ENCODE measurements around the gene SLC22A3. TPM values are rescaled to one million over a fixed set of nuclear protein-coding genes. Genes with fewer than 3 reads are reported as not detected.
"Not testable (repeated sequence)": the region's sequence is repeated elsewhere in the genome, so short reads cannot be mapped to it uniquely, and the experiment has no call there.

The SLC22A3 gene
- total RNA-seq, 4 donors from 2014 or later = 11.8 to 31.0 (median 22.3) TPM

- ATAC-seq = no peak
- H3K4me3 ChIP-seq = no peak overlapping the region
- no peaks in the 10 kb centered on the region for H3K27me3 ChIP-seq
- H3K27ac ChIP-seq = no peak overlapping the region
- H3K9me3 ChIP-seq = no peaks in the 10 kb centered on the region
- peaks cover 0 to 8% of the 10 kb centered on the region in 2 donors for H3K36me3 ChIP-seq
- TF ChIP-seq CTCF (IDR thresholded peaks at IDR 0.05) (no peak), POLR2AphosphoS5 (IDR thresholded peaks at IDR 0.05) (no peak), EP300 (IDR thresholded peaks at IDR 0.05) (no peak), POLR2A (IDR thresholded peaks at IDR 0.05) (no peak)
- H3K4me1 ChIP-seq = no peaks in the 10 kb centered on the region
- 94% methylated on average over 2 of the region's 2 CpGs; no CpG with 5 or more reads in 1 of the 2 donors for WGBS, 2 donors (ENCODE audit: low coverage in 1 of 2)
These were observed 97.0 kb downstream of the SLC22A3 start for GRCh38 chr6:160445130-160445529.

GRCh38 chr6:160447350-160447749 is 99.2 kb downstream of the SLC22A3 start:
- no peak overlapping the region for H3K27ac ChIP-seq
- H3K36me3 ChIP-seq = peaks cover 0 to 9% of the 10 kb centered on the region in 2 donors
- H3K4me3 ChIP-seq = no peak overlapping the region
- H3K4me1 ChIP-seq = no peaks in the 10 kb centered on the region
- 89 to 93% methylated on average over 2 to 3 of the region's 4 CpGs for WGBS, 2 donors (ENCODE audit: low coverage in 1 of 2)
- H3K27me3 ChIP-seq = no peaks in the 10 kb centered on the region
- no peak for TF ChIP-seq POLR2AphosphoS5 (IDR thresholded peaks at IDR 0.05)
- TF ChIP-seq CTCF (IDR thresholded peaks at IDR 0.05) = no peak
- no peak for TF ChIP-seq EP300 (IDR thresholded peaks at IDR 0.05)
- no peak for TF ChIP-seq POLR2A (IDR thresholded peaks at IDR 0.05)
- H3K9me3 ChIP-seq = no peaks in the 10 kb centered on the region
- no peak for ATAC-seq

- H3K36me3 ChIP-seq, H3K9me3 ChIP-seq, H3K4me1 ChIP-seq, H3K27ac ChIP-seq, H3K27me3 ChIP-seq, H3K4me3 ChIP-seq, ATAC-seq: not testable (repeated sequence)
- WGBS, 2 donors (ENCODE audit: low coverage in 1 of 2) = 85 to 90% methylated on average over 2 to 4 of the region's 4 CpGs
These were observed 101.6 kb downstream of the SLC22A3 start for GRCh38 chr6:160449787-160450186.

GRCh38 chr6:160450849-160451248 is 102.7 kb downstream of the SLC22A3 start:
- 74 to 94% methylated on average over 5 of the region's 5 CpGs for WGBS, 2 donors (ENCODE audit: low coverage in 1 of 2)
- no peak overlapping the region for H3K27ac ChIP-seq
- no peak overlapping the region for H3K4me3 ChIP-seq
- H3K36me3 ChIP-seq = peaks cover 0 to 4% of the 10 kb centered on the region in 2 donors
- TF ChIP-seq POLR2A (IDR thresholded peaks at IDR 0.05) (no peak), POLR2AphosphoS5 (IDR thresholded peaks at IDR 0.05) (no peak), CTCF (IDR thresholded peaks at IDR 0.05) (no peak), EP300 (IDR thresholded peaks at IDR 0.05) (no peak)
- ATAC-seq = no peak
- H3K4me1 ChIP-seq = peaks cover 0 to 12% (median 4%) of the 10 kb centered on the region in 3 donors
- no peaks in the 10 kb centered on the region for H3K9me3 ChIP-seq
- H3K27me3 ChIP-seq = no peaks in the 10 kb centered on the region

- Histone ChIP-seq H3K4me1 (peaks cover 0 to 17% (median 4%) of the 10 kb centered on the region in 3 donors), H3K36me3 (peaks cover 0 to 4% of the 10 kb centered on the region in 2 donors), H3K4me3 (no peak overlapping the region), H3K27me3 (no peaks in the 10 kb centered on the region), H3K9me3 (no peaks in the 10 kb centered on the region), H3K27ac (no peak overlapping the region)
- ATAC-seq = no peak
- TF ChIP-seq POLR2A (IDR thresholded peaks at IDR 0.05) (no peak), EP300 (IDR thresholded peaks at IDR 0.05) (no peak), POLR2AphosphoS5 (IDR thresholded peaks at IDR 0.05) (no peak), CTCF (IDR thresholded peaks at IDR 0.05) (no peak)
- WGBS, 2 donors (ENCODE audit: low coverage in 1 of 2) = 85 to 90% methylated on average over 5 to 6 of the region's 6 CpGs
These were observed 106.1 kb downstream of the SLC22A3 start for GRCh38 chr6:160454303-160454702.

All from gastroesophageal sphincter (tissue), 4 donors.